Measurements from ENCODE around the gene ALDH1A1. TPM values are rescaled to one million over a fixed set of nuclear protein-coding genes. Genes with fewer than 3 reads are reported as not detected.
A peak's percentile ranks its signal among the peaks of the same experiment; 100 is the strongest.

The ALDH1A1 gene
- total and polyA plus RNA-seq, 2 donors (not counting 3 experiments of a cell fraction or from before 2014, with no cell fraction given): 91.1 to 287 TPM

DNA sequence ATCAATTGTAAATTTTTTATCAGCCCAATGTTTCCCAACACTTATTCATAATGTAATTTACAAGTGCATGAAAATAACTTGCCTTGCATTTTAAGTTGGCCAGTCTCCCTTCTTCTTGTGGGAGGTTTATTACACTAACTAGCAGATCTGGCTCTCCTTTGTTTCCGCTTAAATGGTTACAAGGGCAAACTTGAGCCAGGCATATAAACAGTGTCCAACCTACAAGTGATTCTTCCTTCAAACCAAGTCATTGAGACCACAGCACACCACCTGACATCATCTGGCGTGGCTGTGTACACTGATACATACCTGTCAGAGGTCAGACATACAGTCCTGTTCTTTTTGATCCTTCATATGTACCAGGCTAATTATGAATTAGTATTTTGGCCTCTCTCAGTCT, 80.1 kb downstream of the ALDH1A1 start:
- no peaks in the 10 kb centered on the region for H3K79me2 ChIP-seq (ENCODE audit: control insufficient read depth, insufficient read depth, low read length)
- TF ChIP-seq POLR2AphosphoS5 (IDR thresholded peaks at IDR 0.05; ENCODE audit: insufficient read depth, low read depth, low read length) (no peak), POLR2A (IDR thresholded peaks at IDR 0.05; ENCODE audit: low read depth, low read length) (no peak), GATA2 (IDR thresholded peaks at IDR 0.05; ENCODE audit: insufficient read depth, insufficient read length, low read depth, low read length) (no peak), MYC (IDR thresholded peaks at IDR 0.05; ENCODE audit: low read depth, low read length) (no peak)
- TF ChIP-seq, protein P1, sequence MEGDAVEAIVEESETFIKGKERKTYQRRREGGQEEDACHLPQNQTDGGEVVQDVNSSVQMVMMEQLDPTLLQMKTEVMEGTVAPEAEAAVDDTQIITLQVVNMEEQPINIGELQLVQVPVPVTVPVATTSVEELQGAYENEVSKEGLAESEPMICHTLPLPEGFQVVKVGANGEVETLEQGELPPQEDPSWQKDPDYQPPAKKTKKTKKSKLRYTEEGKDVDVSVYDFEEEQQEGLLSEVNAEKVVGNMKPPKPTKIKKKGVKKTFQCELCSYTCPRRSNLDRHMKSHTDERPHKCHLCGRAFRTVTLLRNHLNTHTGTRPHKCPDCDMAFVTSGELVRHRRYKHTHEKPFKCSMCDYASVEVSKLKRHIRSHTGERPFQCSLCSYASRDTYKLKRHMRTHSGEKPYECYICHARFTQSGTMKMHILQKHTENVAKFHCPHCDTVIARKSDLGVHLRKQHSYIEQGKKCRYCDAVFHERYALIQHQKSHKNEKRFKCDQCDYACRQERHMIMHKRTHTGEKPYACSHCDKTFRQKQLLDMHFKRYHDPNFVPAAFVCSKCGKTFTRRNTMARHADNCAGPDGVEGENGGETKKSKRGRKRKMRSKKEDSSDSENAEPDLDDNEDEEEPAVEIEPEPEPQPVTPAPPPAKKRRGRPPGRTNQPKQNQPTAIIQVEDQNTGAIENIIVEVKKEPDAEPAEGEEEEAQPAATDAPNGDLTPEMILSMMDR (IDR thresholded peaks at IDR 0.05; ENCODE audit: extremely low read depth in 1 of 2, insufficient read depth in 1 of 2, low read depth in 1 of 2, low read length in 2 of 2): no peak
- TF ChIP-seq, protein P2, sequence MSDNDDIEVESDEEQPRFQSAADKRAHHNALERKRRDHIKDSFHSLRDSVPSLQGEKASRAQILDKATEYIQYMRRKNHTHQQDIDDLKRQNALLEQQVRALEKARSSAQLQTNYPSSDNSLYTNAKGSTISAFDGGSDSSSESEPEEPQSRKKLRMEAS (IDR thresholded peaks at IDR 0.05; ENCODE audit: insufficient read depth, insufficient read length): no peak
- intact Hi-C loops (cut with micrococcal nuclease): loop anchor here (5.0 to 10.0 kb wide), 2 partner anchors 48 to 75 kb away; no protein-coding TSS in a partner anchor
- no peak overlapping the region for H3K4me2 ChIP-seq (ENCODE audit: insufficient read depth, low read length)
- dilution Hi-C loops (cut with MboI; ENCODE audit: extremely low pct_ligation_motif_present, low sequenced_read_pairs): loop anchor here (25.0 kb wide), 1 partner anchor 215 kb away; no protein-coding TSS in a partner anchor
- no peaks in the 10 kb centered on the region for H4K20me1 ChIP-seq (replicated peaks; ENCODE audit: control insufficient read depth, extremely low read depth, insufficient read depth, low read length)
- BruUV-seq (replicated peaks): no TSS peak
- no peaks in the 10 kb centered on the region for H3K9me3 ChIP-seq (replicated peaks; ENCODE audit: control insufficient read depth, insufficient read depth, low read length)
- no peaks in the 10 kb centered on the region for H3K27me3 ChIP-seq (ENCODE audit: control insufficient read depth in 2 of 2, insufficient read depth in 2 of 2, low read length in 2 of 2)
- peaks cover 5% of the 10 kb centered on the region for H3K4me1 ChIP-seq (ENCODE audit: control insufficient read depth, extremely low read depth, insufficient read depth, low read length)
- H2AFZ ChIP-seq (ENCODE audit: low read depth, low read length): no peak overlapping the region
- H3K27ac ChIP-seq (ENCODE audit: insufficient read depth, low read depth, low read length): no peak overlapping the region
- no peak overlapping the region for H3K9ac ChIP-seq (replicated peaks; ENCODE audit: extremely low read depth, insufficient read depth, low read length)
- no peak overlapping the region for H3K4me3 ChIP-seq (replicated peaks in 1 of 3; ENCODE audit: insufficient read depth in 1 of 3, low read depth in 1 of 3, low read length in 3 of 3)
- DNase-seq (ENCODE audit: low read depth, low spot score) (peak; percentile 24), FAIRE-seq (no peak)
- H3K9me1 ChIP-seq (replicated peaks; ENCODE audit: control insufficient read depth, extremely low read depth, insufficient read depth, low read length): no peaks in the 10 kb centered on the region
- no peaks in the 10 kb centered on the region for H3K36me3 ChIP-seq (ENCODE audit: control insufficient read depth in 2 of 2, extremely low read depth in 1 of 2, insufficient read depth in 2 of 2, low read length in 2 of 2)
- POLR2A ChIA-PET: no interaction called here
- CTCF ChIA-PET: interaction anchor here (0.5 to 6.0 kb wide), 22 partner anchors 9 to 834 kb away, joined by 3 to 201 read pairs (median 7); no protein-coding TSS in a partner anchor
